NCI-H748 (cell line): ENCODE results near the gene C1QTNF7.
A peak's percentile ranks its signal among the peaks of the same experiment; 100 is the strongest.

ENCODE experiments used
- DNase-seq: peaks from one replicate; lab custom pipeline; 2025; ENCODE audit not compliant: unreplicated experiment; lab: John Stamatoyannopoulos, UW

The C1QTNF7 gene

GRCh38 chr4:15455290-15455689 is 27.5 kb downstream of the C1QTNF7 start:
- DNase-seq = no peak

GRCh38 chr4:15457406-15458201 is 29.8 kb downstream of the C1QTNF7 start:
- DNase-seq = peak; percentile 42

DNA sequence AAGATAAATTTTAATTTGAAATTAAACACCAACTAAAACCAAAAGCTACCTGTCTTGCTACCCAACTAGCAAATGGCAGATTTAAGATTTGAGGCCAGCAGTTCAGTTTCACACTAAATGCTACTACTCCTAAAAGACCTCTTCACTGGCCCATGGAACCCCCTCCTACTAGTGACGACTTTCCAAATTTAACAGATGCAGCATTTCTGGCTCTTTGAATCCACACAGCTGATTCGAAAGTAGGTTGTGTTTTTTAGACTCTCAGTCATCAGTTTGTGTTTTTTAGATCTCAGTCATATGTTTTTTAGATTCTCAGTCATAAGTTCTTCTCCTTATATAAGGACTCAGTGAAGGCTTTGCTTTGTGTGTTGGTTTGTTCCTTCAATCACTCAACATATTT is 30.8 kb downstream of the C1QTNF7 start:
- DNase-seq = no peak

- no peak for DNase-seq
Observed at GRCh38 chr4:15459706-15460105, 31.9 kb downstream of the C1QTNF7 start.

DNA sequence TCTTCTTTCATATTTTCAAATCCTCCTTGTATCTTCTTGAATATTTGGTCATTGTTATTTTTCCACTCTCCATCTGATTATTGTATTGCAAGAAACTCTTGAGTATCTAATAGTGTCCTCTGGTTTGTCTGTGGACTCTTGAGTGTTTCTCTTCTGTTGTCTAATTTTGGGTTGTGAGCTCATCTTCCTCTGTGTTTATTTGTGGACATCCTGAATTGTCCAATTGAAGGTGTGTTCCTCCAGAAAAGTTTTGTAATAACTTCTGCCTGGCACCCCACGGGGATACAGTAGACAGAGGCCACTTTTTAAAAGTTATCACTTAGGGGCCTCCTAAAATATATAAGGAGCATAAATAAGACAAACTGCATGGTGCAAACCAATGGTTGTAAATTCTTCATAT is 38.8 kb downstream of the C1QTNF7 start:
- DNase-seq = no peak

GRCh38 chr4:15469402-15470127 is 41.7 kb downstream of the C1QTNF7 start, which contains the start of gene CC2D2A:
Gene CC2D2A (plus strand): TSS chr4:15469882. CDS start chr4:15475933, 6,051 bp downstream.
- DNase-seq = peak; percentile 50

- no peak for DNase-seq
Observed at GRCh38 chr4:15470128-15470475, 42.3 kb downstream of the C1QTNF7 start.

- DNase-seq = no peak
Observed at GRCh38 chr4:15476396-15476795, 48.6 kb downstream of the C1QTNF7 start.

GRCh38 chr4:15478724-15479088 is 50.9 kb downstream of the C1QTNF7 start:
- DNase-seq = no peak

DNA sequence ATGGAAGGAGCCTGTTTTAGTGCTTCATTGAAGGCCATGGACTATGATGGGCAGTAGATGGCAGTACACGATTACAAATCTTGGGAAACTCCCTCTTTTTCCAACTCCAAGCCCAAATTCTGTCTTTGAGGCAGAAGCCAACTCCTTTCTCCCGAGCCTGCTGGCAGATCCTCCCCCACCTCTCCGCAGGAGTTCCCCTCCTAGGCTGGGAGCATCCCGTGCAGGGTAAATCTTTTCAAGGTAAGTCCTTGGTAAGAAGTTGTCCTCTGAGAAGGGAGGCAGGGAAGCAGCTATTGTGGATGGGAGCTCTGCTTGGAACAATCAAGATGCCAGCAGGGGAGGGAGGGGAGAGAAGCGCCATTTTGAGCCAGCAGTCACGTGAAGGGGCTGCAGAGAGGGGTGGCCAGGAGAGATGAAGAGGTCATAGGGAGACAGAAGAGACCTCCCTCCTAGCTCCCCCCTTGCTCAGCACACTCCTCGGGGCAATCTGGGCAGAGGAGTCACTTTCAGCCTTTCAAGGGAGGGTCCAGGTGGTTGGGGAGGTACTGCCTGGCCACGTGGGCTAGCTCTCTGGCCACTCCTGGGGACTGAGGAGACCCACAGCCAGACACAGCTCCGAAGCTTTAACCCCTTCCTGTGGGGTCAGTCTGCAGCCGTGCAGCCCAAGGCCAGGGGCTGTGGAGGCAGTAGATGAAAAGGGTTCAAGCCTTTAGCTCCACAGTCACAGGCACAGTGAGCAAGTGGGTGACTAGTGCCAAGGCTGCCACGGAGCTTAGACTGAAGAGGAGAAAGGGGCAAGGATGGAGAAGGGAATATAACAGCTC is 51.5 kb downstream of the C1QTNF7 start:
- peak; percentile 81 for DNase-seq

DNA sequence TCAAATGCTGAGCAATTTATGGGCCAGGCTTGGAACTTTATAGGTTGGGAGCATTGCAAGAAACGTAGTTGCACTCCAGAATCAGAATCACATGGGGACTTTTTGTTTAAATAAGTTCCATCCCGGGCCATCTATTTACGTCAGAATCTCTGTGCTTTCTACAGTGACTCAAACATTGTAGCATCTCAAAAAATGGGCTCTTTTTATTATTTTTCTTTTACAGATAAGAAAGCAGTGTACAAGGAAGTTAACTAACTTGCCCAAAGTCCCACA is 52.0 kb downstream of the C1QTNF7 start:
- no peak for DNase-seq

DNA sequence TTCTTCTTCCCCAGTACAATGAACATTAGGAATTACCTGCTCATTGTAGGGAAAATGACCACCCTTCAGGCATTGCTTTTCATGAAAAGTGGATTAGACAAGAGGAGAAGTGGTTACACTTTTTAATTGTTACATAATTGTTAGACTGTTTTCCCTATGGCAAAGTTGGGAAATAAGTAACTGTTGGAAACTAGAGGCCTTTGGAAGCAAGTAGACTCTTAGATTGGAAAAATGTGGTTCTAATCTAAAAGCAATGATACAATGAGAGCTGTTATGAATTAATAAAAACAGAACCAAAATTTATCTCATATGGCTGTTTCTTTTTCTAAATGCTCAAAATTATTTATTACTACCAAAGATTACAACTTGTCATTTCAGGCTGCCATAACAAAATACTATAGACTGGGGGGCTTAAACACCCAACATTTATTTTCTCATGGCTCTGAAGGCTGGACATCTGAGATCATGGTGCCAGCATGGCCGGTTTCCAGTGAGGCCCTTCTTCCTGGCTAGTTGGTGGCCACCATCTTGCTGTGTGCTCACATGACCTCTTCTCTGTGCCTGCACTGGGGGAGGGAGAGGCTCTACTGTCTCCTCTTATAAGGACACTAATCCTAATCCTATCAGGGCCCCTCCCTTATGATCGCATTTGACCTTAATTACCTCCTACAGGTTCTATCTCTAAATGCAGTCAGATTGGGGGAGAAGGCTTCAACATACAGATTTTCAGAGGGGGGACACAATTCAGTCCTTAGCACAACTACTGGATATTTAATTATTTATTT is 54.3 kb downstream of the C1QTNF7 start:
- DNase-seq = no peak

GRCh38 chr4:15482842-15483241 is 55.0 kb downstream of the C1QTNF7 start:
- DNase-seq = no peak

- DNase-seq = no peak
Observed at GRCh38 chr4:15488136-15488535, 60.3 kb downstream of the C1QTNF7 start.

DNA sequence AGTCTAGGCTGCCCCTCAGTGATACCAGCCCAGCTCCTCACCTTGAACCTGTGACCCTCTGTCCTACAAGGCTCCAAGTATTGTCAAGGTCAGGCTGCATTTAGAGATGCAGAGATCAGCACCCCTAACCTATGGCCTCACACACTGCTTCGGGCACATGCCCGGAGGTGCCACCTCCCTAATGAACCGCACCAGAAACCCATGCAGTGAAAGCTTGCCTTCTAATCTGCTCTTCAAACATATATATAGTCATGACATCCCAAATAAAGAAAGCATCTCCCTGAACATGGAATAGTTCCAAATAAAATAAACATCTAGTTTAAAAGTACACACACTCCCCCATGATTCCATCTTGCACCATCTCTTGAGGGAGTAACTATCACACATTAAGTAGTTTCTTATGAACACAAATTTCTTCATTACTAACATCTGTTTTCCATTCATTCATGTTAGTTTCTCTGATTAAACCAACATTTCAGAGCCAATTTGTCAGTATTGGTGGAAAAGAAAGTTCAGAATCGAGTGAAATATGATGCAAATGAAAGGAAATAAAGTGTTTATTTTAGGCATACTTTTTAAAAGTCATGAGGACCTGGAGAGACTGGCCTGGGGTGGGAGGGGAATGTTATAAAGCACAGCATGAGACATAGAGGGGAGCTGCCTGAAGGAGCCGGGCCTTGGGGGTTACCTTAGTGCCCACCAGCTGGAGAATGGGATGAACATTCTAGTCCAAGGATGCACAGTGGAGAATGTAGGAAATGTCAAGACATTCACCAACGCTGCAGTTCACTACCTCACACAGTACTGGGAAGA is 61.0 kb downstream of the C1QTNF7 start:
- no peak for DNase-seq

DNA sequence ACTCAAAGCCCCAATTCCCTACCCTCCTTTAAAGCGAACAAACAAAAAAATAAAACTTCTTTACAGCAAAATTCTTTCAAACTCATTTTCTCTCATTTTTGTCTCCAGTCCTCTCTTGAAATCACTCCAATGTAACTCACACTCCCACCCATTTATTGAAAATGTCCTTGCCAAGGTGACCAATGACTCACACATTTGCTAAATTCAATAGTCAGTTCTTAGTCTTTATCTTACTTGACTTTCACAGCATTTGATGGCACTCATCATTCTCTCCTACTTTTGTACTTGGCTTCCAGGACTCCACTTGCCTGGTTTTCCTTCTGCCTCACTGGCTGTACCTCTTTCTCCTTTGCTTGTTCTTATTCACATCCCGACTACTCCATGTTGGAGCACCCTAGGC is 61.7 kb downstream of the C1QTNF7 start:
- DNase-seq = no peak

DNA sequence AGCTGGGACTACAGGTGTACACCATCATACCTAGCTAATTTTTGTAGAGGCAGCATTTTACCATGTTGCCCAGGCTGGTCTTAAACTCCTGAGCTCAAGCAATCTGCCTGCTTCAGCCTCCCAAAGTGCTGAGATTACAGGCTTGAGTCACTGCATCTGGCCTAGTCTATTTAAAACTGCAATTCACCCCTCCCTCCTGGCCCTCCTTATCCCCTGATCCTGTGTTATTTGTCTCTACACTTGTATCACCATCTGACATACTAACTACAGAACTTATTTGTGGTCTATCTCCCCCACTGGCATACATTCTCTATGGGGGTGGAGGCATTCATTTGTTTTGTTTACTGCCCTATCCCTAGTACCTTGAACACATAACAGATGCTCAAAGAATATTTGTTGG is 65.6 kb downstream of the C1QTNF7 start:
- no peak for DNase-seq

DNA sequence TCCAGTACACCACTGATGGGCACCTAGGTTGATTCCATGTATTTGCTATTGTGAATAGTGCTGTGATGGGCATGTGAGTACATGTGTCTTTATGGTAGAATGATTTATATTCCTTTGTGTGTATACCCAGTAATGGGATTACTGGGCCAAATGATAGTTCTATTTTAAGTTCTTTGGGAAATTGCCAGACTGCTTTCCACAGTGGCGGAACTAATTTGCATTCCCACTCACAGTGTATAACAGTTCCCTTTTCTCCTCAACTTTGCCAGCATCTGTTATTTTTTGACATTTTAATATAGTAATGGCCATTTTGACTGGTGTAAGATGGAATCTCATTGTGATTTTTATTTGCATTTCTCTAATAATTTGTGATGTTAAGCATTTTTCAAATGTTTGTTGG is 67.8 kb downstream of the C1QTNF7 start:
- DNase-seq = no peak
